NCI-H2081 (cell line): ENCODE results near the gene MNX1.

Source experiments
- DNase-seq, 2 experiments: peaks; one replicate each; lab custom pipeline; 2025; lab: John Stamatoyannopoulos, UW

Gene MNX1

DNA sequence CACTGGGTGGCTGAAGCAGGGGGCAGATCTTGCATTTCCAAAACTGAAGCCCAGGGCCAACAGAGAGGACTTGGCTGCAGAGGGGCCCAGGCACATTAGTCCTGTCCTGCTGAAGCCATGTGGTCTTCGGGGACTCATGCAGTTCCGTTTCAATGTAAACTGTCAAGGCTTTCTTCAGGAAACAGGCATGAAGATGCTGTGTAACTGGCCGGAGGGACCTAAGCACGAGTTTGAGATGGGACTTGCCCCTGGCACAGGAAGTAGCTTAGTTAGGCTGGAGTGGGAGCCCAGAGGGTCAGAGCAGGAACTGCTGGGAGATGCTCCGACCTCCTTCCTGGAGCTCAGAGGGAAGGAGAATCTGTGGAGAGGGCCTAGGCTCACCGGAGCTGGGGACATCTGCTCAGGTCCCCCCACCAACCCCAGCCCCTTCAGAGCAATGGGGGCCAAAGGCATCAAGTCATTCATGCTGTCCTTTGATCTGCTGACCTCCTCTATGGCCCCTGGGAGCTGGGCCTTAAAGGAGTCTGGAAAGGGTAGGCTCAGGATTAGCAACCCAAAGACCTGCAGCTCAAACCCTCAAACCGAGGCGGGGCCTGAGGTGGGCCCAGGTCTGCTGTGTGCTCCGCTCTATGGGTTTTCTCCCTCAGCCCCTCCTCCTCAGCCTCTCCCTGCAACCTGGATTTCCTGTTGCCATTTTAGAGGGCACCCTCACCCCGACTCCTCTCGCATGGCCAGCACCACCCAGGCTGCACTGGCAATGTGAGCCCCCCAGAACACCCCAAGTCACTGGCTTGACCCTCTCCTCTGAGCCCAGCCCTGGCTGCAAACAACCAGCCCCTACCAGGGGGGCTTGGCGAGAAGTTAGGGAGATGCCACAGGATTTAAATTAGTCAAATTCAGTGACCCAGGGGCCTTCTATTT is 4.4 kb upstream of the MNX1 start:
- DNase-seq, result no peak

DNA sequence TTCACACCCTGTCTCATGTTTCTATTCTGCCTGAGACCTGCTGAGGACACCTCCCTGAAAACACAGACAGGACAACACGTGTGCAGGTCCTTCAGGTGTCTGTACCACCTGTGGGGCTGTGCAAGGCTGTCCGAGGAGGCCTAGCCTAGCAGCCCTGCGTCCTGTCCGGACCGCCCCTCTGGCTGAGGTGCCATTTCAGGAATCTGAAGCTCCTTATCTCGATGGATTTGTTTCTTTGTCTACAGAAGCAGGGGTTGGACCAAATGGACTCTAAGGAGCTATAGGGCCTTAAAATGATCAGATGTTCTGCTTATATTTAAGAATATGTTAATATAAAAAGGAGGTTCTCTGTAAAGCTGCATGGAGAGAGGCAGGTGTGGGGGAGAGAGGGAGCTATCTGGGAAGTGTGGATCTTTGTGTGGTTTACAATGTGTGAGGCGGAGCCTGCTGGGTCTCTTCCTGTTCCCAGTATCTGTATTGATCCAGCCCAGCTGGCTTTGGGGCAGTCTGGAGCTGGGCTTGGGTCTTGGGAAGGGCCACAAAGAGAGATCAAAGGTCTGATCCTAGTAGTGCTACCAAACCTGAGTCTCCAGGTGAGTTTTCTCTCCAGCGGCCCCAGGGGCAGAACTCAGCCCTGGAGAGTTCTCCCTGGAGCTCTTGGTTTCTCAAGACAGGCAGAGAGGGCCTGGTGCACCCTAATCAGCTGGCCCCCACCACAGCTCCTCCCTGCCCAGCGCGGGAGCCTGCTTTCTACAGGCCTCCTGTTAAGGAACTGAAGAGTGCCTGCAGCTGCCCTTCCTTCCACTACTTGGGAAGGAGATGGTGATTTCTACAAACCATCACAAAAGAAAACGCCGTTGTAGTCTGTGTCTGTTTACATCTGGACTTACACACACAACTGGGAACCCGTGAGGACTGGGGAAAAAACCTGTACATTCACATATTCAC is 3.4 kb upstream of the MNX1 start:
- peak in 1 of 2 experiments; percentile 22 for DNase-seq

DNA sequence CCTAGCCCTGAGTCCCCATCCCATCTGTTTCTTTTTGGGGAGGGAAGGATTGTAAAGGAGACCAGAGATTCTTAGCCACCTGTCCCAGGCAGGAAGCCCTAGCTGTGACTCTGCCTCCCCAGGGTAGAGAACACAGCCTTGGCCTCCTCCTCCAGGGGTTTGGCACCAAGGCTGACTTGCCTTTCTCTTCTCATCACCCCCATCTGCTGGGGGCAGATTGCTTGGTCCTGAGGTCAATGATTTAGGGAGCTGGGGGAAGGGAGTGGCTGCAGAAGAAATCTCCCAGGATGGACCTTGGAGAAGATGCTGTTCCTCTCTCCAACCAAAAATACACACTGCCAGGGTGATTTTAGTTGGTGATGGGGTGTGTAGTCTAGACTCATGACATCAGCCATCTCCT is 2.6 kb upstream of the MNX1 start:
- DNase-seq, result no peak

DNA sequence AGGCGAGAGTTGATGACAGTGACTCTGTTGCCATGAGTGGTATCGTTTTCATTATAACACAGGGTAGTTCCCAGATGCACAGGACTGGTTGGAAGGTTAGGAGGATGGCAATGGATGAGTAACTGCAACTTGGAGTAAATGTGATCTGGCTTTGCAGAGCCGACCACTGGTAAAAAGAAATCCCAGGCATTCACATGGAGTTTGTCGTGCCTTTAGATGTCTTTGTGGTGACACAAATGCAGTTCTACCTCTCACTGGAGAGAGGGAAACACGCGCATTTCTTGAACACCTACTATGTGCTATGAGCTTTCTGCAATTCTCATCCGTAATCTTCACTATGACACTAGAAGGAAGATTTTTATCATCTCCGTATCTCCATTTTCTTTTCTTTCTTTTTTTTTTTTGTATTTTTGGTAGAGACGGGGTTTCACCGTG is 1.7 kb upstream of the MNX1 start:
- no peak for DNase-seq

DNA sequence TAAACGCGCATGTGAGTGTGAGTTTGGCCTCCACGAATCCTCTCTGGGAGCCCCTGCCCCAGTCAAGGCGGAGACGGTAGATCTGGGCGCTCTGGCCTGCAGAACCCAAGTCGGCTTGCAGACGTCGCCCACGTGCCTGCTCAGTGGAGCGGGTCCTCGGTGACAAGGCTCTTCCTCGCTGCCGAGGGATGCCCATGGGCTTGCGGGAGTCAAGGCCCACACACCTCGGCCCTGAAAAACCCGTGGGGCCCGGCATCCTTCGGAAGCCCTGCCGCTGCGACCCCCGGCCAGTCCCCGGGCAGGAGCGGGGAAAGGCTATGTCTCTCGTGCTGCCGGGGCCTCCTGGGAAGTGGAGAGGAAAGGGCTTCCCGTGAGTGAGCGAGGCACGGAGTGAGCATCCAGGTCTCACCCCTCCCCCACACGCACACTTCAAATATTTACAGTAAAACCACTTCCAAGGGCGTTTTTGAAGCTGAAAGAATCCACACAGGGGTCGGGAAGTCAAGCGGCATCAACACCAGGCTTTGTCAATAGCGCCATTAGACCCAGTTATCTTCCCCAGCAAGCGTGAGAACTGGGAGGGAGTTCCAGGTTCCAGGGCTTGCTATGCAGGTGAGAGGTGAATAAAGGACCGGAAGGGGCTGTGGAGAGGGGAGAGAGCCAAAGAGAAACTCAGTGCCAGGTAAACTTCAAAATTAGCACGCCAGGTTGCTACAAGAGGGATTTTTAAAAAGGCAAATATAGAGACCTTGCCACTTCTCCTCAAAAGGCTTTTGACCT is 1.1 kb upstream of the MNX1 start:
- DNase-seq, result peak; percentile 46 to 60

DNA sequence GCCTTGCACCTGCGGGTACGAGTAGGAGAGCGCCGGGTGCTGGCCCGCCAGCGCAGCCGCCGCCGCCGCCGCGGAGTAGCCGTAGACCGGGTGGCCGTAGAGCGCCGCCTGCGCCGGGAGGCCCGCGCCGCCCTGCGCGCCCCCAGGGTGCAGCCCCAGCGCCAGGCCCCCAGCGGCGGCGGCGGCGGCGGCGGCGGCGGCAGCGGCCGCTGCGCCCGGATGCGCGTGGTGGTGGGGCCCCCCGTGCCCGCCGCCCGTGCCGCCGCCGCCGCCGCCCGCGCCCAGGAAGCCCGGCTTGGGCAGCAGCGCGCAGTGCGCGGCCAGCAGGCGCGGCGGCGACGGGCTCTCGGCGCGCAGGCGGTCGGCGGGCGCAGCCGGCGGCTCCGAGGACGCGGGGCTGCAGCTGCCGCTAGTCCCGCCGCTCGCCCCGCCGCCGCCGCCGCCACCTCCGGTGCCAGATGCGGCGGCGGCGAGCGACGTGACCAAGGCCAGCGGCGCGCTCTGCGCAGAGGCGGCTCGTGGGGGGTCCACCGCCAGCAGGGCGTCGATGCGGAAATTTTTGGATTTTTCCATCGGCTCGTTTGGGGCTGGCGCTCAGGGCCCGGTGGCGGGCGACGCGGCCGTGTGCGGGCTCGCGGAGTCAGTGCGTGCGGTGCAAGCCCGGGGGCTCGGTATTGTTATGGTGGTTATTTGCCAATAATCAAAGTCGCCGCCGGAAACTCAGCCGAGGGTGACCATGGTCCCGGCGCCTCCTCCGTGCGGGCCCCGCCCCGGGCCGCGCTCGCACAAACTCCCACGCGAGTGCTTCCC is 480 bp downstream of the MNX1 start:
- peak; percentile 38 to 62 for DNase-seq

DNA sequence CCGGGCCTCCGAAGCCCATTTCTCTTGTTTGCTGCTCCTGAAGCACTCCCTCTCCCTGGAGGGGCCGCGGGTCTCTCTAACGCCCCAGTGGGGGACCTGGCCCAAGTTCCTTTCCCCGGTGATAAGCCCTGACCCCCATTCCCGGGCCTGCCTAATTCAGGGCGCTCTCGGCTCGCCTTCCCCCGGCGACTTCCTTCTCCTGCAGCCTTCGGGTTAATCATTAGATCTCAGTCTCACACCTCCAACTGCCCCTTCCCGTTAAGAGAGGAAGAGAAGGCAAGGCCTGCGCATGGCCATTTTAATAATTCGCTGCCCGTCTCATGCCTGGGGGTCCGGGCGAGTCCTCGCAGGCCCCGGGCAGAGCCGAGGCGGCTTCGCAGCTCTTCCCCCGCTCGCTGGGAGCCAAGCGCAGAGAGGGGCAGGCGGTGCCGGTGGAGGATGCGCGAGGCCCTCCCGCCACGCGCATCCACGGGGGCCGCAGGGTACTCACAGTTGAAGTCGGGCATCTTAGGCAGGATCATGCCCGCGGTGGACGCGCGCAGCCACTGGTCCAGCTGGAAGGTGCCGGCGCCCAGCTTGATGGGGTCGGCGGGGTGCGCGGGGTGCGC is 1.2 kb downstream of the MNX1 start:
- DNase-seq, result peak; percentile 29 to 55

DNA sequence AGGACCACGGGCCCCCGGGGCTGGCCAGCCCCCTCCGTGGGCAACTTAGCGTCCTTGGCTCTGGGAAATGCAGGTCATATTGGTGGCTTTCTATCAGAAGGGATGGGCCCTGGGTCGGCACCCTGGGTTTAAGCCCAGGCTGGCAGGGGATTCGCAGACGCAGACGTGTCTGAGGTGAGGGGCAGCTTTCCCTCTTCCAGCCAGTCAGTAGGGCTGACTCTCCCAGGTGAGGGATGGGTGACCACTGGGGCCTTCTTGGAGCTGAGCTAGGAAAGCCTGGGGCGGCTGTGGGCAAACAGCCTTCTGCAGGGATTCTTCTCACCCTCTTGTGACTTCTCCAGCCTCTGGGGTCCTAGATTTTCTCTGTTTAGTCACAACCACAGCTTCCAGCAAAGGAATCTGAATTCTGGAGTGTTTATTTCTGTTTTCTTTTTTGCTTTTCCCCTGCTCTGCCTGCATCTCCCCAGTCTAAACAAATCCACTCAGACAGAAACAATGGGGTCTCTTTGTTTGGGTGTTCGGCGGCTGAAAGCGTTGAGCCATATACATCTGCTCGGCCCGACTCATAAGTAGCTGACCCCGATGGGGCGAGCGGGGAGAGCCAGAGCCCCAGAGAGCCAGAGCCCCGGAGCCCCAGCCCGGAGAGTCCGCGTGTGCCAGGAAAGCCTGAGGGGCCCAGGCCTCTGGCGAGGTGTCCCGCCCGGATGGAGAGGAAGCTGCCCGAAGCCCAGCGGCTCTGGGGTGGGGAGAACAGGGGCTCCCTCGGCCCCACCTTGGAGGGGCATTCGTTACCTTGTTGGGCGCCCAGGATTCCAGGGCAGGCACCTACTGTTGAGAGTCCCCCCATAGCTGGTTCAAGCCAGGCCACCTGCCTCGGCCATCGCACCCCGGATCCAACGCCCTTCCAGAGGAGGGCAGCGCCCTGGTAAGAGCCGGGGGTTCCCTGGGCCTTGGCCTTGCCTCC is 2.0 kb downstream of the MNX1 start:
- DNase-seq, result peak in 1 of 2 experiments; percentile 7

DNA sequence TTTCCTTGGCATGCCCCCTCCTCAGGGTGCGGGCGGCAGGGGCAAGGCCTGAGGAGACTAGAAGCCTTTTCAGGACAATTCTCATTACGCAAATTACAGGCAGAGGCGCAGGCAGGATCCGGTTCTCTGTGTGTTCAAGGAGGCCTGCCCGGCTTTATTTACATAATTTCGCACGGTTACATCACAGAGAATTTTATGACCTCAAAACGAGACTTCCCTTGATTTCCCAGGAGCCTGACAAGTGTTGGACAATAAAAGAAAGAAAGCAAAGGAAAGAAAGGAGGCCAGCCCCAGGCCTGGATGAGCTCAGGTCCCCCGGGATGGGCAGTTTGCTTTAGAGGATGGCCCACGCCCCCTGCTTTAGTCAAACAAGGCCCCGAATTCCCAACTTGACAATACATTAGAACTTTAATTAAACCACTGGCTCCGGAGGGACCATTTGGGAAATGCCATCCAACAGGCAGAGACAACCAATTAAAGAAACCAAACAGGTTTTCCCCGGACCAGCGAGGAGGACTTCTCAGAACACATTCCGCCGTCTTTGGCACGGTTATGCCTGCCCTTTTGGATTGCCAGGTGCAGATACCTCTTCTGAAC is 2.9 kb downstream of the MNX1 start:
- DNase-seq, result peak; percentile 22 to 45

DNA sequence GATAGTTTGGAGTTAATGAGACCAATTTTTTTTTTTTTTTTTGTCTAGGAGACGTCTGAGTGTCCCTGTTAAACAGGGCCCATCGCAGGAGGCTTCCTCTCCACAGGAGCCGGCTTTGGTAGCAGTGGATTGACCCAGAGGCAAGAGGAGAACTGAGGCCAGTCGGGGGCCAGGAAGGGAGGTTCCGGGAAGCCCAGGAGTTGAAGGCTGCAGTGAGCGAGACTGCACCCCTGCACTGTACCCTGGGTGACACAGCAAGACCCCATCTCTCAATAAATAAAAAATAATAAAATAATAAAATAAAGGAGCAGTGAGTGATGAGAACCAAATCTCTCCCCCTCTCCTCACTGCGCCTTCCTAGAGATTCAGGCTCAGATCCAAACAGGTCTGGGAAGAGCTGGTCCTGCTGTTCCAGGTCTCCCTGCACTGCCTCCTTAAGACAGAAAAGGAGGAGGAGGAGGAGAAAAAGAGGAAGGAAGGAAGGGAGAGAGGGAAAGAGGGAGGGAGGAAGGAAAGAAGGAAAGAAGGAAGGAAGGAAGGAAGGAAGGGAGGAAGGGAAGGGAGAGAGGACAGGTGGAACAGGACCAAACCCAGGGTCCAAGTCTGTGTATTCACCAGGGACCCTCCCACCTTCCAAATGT is 3.5 kb downstream of the MNX1 start:
- no peak for DNase-seq

DNA sequence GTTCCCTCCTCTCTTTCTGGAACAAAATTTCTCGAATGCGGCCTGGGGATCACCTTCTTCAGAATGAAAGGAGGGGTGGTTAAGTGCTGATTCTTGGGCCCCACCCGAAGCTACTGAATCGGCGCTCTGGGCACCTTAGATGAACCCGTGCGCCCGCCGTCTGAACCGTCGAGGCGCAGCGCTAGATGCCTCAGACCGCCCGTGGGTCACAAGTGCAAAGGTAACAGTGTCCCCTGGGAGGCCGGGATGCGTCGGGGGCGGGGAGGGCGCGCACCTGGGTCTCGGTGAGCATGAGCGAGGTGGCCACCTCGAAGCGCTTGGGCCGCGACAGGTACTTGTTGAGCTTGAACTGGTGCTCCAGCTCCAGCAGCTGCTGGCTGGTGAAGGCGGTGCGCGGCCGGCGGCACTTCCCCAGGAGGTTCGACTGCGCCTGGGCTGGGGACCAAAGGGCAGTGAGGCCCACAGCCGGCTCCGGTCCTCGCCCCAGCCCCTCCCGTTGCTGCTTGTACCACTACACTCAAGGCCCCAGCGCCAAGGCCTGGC is 4.2 kb downstream of the MNX1 start:
- DNase-seq, result no peak

DNA sequence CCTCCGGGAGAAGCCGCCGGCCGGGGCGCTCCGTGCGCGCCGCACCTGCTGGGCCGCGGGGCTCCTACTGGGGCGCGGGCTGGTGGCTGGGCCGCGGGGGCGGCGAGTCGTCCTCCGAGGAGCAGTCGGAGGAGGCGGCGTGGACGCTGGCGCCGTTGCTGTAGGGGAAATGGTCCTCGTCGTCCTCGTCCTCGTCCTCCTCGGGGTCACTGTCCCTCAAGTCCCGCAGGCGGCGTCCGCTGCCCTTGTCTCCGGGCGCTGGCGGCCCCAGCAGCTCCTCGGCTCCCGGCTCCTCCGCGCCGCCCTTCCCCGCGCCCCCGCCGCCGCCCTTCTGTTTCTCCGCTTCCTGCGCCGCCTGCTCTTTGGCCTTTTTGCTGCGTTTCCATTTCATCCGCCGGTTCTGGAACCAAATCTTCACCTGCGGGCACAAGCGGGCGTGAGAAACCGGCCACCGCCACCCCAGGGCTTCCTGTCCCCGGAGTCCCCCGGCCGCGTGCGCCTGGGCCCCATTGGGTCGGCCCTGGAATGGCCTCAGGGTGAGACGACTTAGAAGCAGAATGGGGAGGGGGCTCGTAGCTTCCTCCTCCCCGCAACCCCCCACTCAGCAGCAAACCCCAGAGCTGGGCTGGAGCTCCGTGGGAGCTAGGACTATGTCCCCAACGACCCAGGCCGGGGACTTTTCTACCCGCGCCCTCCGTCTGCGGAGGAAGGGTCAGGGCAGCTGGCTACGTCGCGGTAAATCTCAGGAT is 4.8 kb downstream of the MNX1 start:
- DNase-seq, result no peak

DNA sequence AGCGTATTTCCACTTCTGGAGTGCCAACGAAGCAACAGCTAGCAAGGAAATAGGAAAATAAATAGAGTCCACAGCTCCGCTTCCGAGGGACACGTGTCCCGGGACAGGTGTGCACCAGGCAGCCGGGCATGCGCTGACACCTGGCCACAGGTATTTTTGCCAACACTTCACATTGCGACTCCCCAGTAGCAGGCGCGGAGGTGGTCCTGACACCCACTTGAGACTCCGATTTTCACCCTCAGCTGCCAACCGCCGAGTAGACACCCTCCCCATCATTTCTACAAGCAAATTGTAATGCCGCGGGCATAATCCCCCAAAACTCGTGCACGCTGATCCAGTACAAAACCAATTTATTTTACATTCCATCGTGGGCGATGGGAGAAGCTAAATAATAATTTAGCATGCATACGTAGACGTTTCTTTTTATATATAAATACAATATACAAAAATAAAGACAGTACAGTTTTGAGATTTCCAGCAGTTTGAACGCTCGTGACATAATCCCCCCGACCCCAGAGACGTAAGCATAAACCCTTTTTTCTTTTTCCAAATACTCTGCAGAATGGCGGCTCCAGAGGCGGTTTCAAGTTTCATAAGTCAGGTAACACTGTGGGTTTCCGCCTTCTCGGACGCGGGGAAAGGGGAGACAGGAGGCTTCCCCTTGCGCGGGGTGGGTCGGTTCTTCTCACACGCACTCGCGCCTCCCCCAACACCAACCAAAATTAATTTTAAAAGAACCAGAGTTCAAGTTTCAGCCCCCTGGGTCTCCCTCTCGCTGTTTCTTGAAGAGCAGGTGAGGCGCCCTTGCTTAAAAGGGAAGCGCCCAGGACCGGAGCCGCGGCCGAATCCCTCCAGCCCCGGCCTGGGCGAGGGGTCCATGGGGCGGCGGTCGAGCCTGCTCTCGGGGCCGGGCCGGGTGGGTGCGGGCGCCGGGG is 5.7 kb downstream of the MNX1 start:
- DNase-seq, result no peak

DNA sequence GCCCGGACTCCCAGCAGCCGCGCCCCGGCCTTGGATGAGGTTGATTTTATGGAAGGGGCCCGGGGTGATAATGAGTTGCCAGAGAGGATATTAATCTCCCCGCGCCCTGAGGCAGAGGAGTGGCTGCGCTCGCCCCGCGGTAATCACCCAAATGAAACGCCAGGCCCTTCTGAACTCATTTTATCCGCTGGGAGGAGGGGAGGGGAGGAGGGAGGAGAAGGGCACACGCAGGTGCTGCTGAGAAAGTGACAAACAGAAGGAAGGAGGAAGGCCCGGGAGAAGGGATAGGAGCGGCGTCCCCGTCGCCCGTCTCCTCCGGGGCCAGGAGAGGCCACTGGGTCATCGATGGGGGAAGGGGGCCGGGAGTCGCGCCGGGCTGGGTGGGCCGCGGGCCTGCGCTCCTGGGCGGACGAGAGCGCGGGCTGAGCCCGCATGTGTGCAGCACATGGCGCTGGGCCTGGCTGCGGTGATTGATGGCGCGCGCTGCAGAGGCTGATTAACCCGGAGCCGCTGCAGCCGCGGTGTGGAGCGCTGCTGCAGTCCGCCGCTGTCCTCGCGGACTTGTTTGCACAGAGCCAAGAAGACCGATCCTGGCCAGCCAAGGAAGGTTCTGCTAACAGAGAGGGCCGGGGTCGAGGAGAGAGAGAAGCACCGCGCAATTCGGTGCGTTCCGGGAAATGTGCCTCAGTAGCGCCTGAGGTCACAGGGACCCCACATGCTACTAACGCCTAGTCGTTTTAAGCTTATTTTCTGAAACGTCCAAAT is 6.5 kb downstream of the MNX1 start:
- DNase-seq, result no peak

DNA sequence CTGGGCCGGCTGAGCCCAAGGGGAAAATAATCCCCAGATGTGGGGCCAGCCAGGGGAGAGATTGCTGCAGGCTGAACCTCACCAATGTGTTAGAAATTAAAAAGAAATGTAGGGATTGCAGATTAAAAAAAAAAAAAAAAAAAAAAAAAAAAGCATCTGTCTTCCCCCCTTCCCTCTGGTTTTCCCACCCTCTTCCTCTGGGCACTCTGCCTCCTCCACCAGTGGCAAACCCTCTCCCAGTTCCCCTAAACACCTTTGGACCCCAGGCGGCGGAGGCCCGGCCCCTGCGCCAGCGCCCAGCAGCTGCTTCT is 7.1 kb downstream of the MNX1 start:
- DNase-seq, result no peak
